Measurements from ENCODE around the gene COLEC11.

Gene COLEC11

DNA sequence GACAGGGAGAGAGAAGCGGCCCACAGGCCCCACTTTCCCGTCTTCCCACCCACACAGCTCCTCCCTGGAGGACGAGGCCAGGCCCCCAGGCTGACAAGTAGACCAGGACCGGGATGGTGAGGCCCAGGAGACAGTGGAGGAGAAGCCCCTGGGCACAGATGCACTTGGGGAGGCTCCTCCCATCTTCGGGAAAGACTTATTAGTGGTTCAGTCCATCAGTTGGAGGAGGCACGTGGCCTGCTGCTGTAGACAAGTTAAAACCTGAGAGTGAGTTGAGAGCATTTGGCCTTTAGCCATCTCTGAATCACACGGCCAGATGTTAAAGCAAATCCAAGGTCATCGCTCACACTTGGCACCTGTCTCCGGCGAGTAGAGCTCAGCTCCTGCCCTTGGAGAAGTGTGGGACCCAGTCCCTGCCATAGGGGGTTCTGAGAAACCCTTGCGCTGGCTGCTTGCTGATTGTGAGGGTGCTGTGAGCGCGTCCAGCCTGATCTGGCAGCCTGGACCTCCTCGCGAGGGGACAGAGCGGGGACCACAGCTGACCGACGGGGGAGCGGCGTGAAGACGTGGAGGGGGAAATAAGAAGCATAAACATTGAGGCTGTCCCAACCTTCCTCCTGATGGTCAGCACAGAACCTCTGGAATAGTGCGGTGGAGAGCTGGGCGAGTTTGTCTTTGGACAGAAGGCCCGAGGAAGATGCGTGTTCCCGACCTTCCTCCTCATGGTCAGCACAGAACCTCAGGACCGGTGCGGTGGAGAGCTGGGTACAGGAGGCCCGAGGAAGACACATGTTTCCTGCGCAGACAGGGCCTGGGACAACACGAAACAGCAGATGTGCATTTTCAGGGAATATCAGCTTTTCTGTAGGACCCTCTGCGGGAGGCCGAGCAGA, 38.4 kb downstream of the COLEC11 start:
- no peak overlapping the region for H3K9ac ChIP-seq (ENCODE audit: low read length)
- no peak overlapping the region for H2AFZ ChIP-seq (ENCODE audit: low read depth, low read length, severe bottlenecking)
- H3K27ac ChIP-seq (ENCODE audit: low read depth, low read length) = no peak overlapping the region
- no peaks in the 10 kb centered on the region for H3K9me2 ChIP-seq (replicated peaks; ENCODE audit: insufficient read depth, low read length)
- H4K20me1 ChIP-seq (ENCODE audit: low read depth, low read length) = no peaks in the 10 kb centered on the region
- H3F3A ChIP-seq (ENCODE audit: insufficient read depth) = no peaks in the 10 kb centered on the region
- H3K27me3 ChIP-seq (ENCODE audit: low read length) = no peaks in the 10 kb centered on the region
- H3K36me3 ChIP-seq (ENCODE audit: low read length) = no peaks in the 10 kb centered on the region
- H3K9me3 ChIP-seq (ENCODE audit: insufficient read depth, low read length) = no peaks in the 10 kb centered on the region
- TF ChIP-seq EZH2phosphoT487 (conservative IDR thresholded peaks at IDR 0.05; ENCODE audit: low read length) (no peak), CTCF (IDR thresholded peaks at IDR 0.05; ENCODE audit: insufficient read depth, low read length, poor library complexity, severe bottlenecking) (no peak)
- H3K79me2 ChIP-seq (ENCODE audit: insufficient read depth, low read length) = no peaks in the 10 kb centered on the region
- H3K4me2 ChIP-seq (ENCODE audit: low read depth, low read length, poor library complexity, severe bottlenecking) = no peak overlapping the region
- H3K4me3 ChIP-seq (ENCODE audit: insufficient read depth, low read length, poor library complexity, severe bottlenecking) = no peak overlapping the region

- Histone ChIP-seq H3K9me2 (replicated peaks; ENCODE audit: insufficient read depth, low read length) (no peaks in the 10 kb centered on the region), H3F3A (ENCODE audit: insufficient read depth) (no peaks in the 10 kb centered on the region), H4K20me1 (ENCODE audit: low read depth, low read length) (no peaks in the 10 kb centered on the region), H3K9ac (ENCODE audit: low read length) (no peak overlapping the region), H3K36me3 (ENCODE audit: low read length) (no peaks in the 10 kb centered on the region), H3K9me3 (ENCODE audit: insufficient read depth, low read length) (no peaks in the 10 kb centered on the region), H3K27ac (ENCODE audit: low read depth, low read length) (no peak overlapping the region), H2AFZ (ENCODE audit: low read depth, low read length, severe bottlenecking) (no peak overlapping the region), H3K79me2 (ENCODE audit: insufficient read depth, low read length) (no peaks in the 10 kb centered on the region), H3K27me3 (ENCODE audit: low read length) (no peaks in the 10 kb centered on the region), H3K4me3 (ENCODE audit: insufficient read depth, low read length, poor library complexity, severe bottlenecking) (no peak overlapping the region), H3K4me2 (ENCODE audit: low read depth, low read length, poor library complexity, severe bottlenecking) (no peak overlapping the region)
- TF ChIP-seq CTCF (IDR thresholded peaks at IDR 0.05; ENCODE audit: insufficient read depth, low read length, poor library complexity, severe bottlenecking) (no peak), EZH2phosphoT487 (conservative IDR thresholded peaks at IDR 0.05; ENCODE audit: low read length) (no peak)
Observed at GRCh38 chr2:3633982-3634595, 39.2 kb downstream of the COLEC11 start.

GRCh38 chr2:3634596-3635121, 39.7 kb downstream of the COLEC11 start:
- H3K4me3 ChIP-seq (ENCODE audit: insufficient read depth, low read length, poor library complexity, severe bottlenecking) = no peak overlapping the region
- no peak for TF ChIP-seq CTCF (IDR thresholded peaks at IDR 0.05; ENCODE audit: insufficient read depth, low read length, poor library complexity, severe bottlenecking)
- TF ChIP-seq EZH2phosphoT487 (conservative IDR thresholded peaks at IDR 0.05; ENCODE audit: low read length) = no peak
- H2AFZ ChIP-seq (ENCODE audit: low read depth, low read length, severe bottlenecking) = no peak overlapping the region
- no peaks in the 10 kb centered on the region for H4K20me1 ChIP-seq (ENCODE audit: low read depth, low read length)
- H3K27ac ChIP-seq (ENCODE audit: low read depth, low read length) = no peak overlapping the region
- H3K9me3 ChIP-seq (ENCODE audit: insufficient read depth, low read length) = no peaks in the 10 kb centered on the region
- no peak overlapping the region for H3K4me2 ChIP-seq (ENCODE audit: low read depth, low read length, poor library complexity, severe bottlenecking)
- no peaks in the 10 kb centered on the region for H3F3A ChIP-seq (ENCODE audit: insufficient read depth)
- no peaks in the 10 kb centered on the region for H3K9me2 ChIP-seq (replicated peaks; ENCODE audit: insufficient read depth, low read length)
- H3K79me2 ChIP-seq (ENCODE audit: insufficient read depth, low read length) = no peaks in the 10 kb centered on the region
- no peaks in the 10 kb centered on the region for H3K36me3 ChIP-seq (ENCODE audit: low read length)
- no peak overlapping the region for H3K9ac ChIP-seq (ENCODE audit: low read length)
- no peaks in the 10 kb centered on the region for H3K27me3 ChIP-seq (ENCODE audit: low read length)

All from SU-DHL-6 (cell line).